Spleen (tissue), 11 donors: ENCODE measurements around the gene USP7. TPM values are rescaled to one million over a fixed set of nuclear protein-coding genes. Genes with fewer than 3 reads are reported as not detected.

Experiments
- DNase-seq: peaks from one replicate; pipeline ENCODE4 v3.0.0-alpha.2; 2020
- H3K27ac ChIP-seq, 8 donors: fragments of 200-600 bp; sonication (generic) in 7 of 8; 1 replicate in 4 of 8; 2 replicates in 4 of 8; pipeline versions ENCODE4 v1.5.0 to v1.8.0; 2016 to 2021; ENCODE audit warnings: inconsistent platforms in 4 of 8, mild to moderate bottlenecking in 4 of 8, moderate library complexity in 1 of 8
- H3K27me3 ChIP-seq, 7 donors: fragments of 200-600 bp; sonication (generic) in 6 of 7; replicated peaks in 1 of 7; 1 replicate in 4 of 7; 2 replicates in 3 of 7; pipeline versions ENCODE4 v1.5.0 to v1.8.0; 2016 to 2021; ENCODE audit warnings: inconsistent platforms in 3 of 7, mild to moderate bottlenecking in 1 of 7
- H3K36me3 ChIP-seq, 6 donors: fragments of 200-600 bp; sonication (generic) in 5 of 6; 1 replicate in 4 of 6; 2 replicates in 2 of 6; pipeline versions ENCODE4 v1.5.0 to v1.8.0; 2016 to 2021; ENCODE audit warnings: inconsistent platforms in 2 of 6
- H3K4me1 ChIP-seq, 6 donors: fragments of 200-600 bp; sonication (generic) in 5 of 6; 1 replicate in 3 of 6; 2 replicates in 3 of 6; pipeline versions ENCODE4 v1.5.0 to v1.8.0; 2016 to 2021; ENCODE audit warnings: inconsistent platforms in 3 of 6
- H3K4me3 ChIP-seq, 8 donors: fragments of 200-600 bp; sonication (generic) in 7 of 8; 1 replicate in 4 of 8; 2 replicates in 4 of 8; pipeline versions ENCODE4 v1.5.0 to v1.8.0; 2016 to 2021; ENCODE audit warnings: inconsistent platforms in 4 of 8, mild to moderate bottlenecking in 4 of 8, moderate library complexity in 2 of 8
- H3K9me3 ChIP-seq, 8 donors: fragments of 200-600 bp; sonication (generic) in 7 of 8; 1 replicate in 4 of 8; 2 replicates in 4 of 8; pipeline versions ENCODE4 v1.5.0 to v1.8.0; 2016 to 2021; ENCODE audit warnings: inconsistent platforms in 4 of 8
- POLR2A ChIP-seq, 3 donors: fragments of 450-650 bp; IDR thresholded peaks; one replicate each; pipeline ENCODE4 v1.5.1; 2017; ENCODE audit warnings: antibody characterized with exemption in 3 of 3, mild to moderate bottlenecking in 1 of 3
- POLR2AphosphoS5 ChIP-seq, 3 donors: sonication (generic); formaldehyde crosslinking; IDR thresholded peaks; one replicate each; pipeline ENCODE4 v1.5.1; 2017; ENCODE audit warnings: antibody characterized with exemption in 3 of 3
- WGBS, 5 donors: extraction: QIAGEN DNeasy Blood & Tissue Kit in 3 of 5; methylation state at CpG; one replicate each; pipeline versions ENCODE4 v1.1.5 to v1.1.7; 2013 to 2018; 5-methylcytosine and 5-hydroxymethylcytosine counted together
- intact Hi-C: fragments of 100-400 bp; cut with DNase I; formaldehyde crosslinking; loops from one replicate; pipeline ENCODE4 v1.15.0; 2023; ENCODE audit warnings: low total_unique reads
- polyA plus RNA-seq, 3 donors: library from polyadenylated mRNA; stranded (reverse); fragments of 200-250 nt; gene quantifications; one replicate each; pipeline ENCODE4 v1.2.1, GENCODE V29; 2013
- total RNA-seq, 7 donors: library from RNA; depleted of rRNA in 3 of 7; stranded (reverse); fragments of >200 nt in 3 of 7; fragmentation: NEBNext Ultra II Directional in 4 of 7; extraction: Animal tissue kit (Norgen Biotek cat#: 25700) in 4 of 7; gene quantifications; one replicate each; pipeline versions ENCODE4 v1.1.0 to v1.2.1, GENCODE V29; 2016 to 2021
- TF ChIP-seq, protein P1 (sequence below), 11 experiments: fragments of 200-600 bp in 7 of 11; fragments of 450-650 bp in 4 of 11; sonication (generic) in 4 of 11; IDR thresholded peaks in 8 of 11; conservative IDR thresholded peaks in 3 of 11; 1 replicate in 7 of 11; 2 replicates in 4 of 11; pipeline versions ENCODE4 v1.4.0 to v1.8.0; 2016 to 2021; ENCODE audit warnings: antibody characterized with exemption in 11 of 11, inconsistent platforms in 4 of 11, mild to moderate bottlenecking in 1 of 11
- donor health status: healthy with polysubstance abuse.
- donor health status: DM: no; HTN: no; CAD: no; lungs with moderate emphysema.
- donor health status: DM: no; HTN: no; CAD: no.
- donor health status: Bipolar disorder and iron deficiency.
- donor health status: healthy.
- donor health status: DM: no; HTN: no; CAD: no.
- donor health status: DM: yes; HTN: yes; CAD: no.

Gene USP7
- total and polyA plus RNA-seq, 10 donors = 26.1 to 145 (median 126) TPM

DNA sequence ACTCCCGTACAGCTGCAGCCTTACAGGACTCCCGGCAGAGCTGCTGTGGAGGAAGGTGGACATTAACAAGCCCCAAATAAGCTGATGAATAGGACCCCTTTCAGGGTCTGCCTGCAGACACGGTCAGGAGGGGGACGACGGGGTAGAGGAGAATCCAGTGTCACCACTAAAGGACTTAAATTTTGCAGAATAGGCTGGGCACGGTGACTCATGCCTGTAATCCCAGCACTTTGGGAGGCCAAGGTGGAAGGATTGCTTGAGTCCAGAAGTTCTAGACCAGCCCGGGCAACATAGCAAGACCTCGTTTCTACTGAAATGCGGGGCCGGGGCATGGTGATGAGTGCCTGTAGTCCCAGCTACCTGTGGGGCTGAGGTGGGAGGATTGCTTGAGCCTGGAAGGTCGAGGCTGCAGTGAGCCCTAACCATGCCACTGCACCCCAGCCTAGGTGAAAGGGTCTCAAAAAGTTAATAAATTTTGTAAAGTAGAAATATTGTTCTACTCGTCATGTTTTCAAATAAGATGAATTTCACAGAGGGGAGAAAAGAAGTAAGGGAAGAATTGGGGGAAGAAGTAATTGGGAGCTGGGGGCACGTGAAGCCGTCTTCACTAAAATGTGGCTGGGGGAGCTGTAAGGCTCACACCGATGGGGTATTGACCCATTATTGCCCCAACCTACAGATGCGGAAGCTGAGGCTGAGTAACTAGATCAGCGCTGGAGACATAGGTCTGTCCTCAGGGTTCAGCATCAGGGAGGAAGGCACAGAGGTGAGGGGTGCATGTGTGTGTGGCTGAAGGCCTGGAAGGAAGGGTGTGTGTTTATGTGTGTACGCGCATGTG, 76.9 kb downstream of the USP7 start:
- Histone ChIP-seq H3K27me3 (peaks cover 0 to 37% (median 0%) of the 10 kb centered on the region in 7 donors), H3K4me1 (peaks cover 0 to 39% (median 16%) of the 10 kb centered on the region in 6 donors), H3K36me3 (peaks cover 0 to 41% (median 19%) of the 10 kb centered on the region in 6 donors), H3K9me3 (no peaks in the 10 kb centered on the region), H3K27ac (no peak overlapping the region), H3K4me3 (no peak overlapping the region)
- WGBS, 5 donors = 73 to 85% (median 76%) methylated on average over 17 to 19 of the region's 19 CpGs
- DNase-seq = peak; percentile 37
- intact Hi-C loops = no loop called here
- no peak for TF ChIP-seq POLR2A (IDR thresholded peaks at IDR 0.05)
- TF ChIP-seq, protein P1, sequence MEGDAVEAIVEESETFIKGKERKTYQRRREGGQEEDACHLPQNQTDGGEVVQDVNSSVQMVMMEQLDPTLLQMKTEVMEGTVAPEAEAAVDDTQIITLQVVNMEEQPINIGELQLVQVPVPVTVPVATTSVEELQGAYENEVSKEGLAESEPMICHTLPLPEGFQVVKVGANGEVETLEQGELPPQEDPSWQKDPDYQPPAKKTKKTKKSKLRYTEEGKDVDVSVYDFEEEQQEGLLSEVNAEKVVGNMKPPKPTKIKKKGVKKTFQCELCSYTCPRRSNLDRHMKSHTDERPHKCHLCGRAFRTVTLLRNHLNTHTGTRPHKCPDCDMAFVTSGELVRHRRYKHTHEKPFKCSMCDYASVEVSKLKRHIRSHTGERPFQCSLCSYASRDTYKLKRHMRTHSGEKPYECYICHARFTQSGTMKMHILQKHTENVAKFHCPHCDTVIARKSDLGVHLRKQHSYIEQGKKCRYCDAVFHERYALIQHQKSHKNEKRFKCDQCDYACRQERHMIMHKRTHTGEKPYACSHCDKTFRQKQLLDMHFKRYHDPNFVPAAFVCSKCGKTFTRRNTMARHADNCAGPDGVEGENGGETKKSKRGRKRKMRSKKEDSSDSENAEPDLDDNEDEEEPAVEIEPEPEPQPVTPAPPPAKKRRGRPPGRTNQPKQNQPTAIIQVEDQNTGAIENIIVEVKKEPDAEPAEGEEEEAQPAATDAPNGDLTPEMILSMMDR (IDR thresholded peaks at IDR 0.05 in 8 of 11, conservative IDR thresholded peaks at IDR 0.05 in 3 of 11) = no peak
- peak in 1 of 3 donors; percentile 9 for TF ChIP-seq POLR2AphosphoS5 (IDR thresholded peaks at IDR 0.05)

DNA sequence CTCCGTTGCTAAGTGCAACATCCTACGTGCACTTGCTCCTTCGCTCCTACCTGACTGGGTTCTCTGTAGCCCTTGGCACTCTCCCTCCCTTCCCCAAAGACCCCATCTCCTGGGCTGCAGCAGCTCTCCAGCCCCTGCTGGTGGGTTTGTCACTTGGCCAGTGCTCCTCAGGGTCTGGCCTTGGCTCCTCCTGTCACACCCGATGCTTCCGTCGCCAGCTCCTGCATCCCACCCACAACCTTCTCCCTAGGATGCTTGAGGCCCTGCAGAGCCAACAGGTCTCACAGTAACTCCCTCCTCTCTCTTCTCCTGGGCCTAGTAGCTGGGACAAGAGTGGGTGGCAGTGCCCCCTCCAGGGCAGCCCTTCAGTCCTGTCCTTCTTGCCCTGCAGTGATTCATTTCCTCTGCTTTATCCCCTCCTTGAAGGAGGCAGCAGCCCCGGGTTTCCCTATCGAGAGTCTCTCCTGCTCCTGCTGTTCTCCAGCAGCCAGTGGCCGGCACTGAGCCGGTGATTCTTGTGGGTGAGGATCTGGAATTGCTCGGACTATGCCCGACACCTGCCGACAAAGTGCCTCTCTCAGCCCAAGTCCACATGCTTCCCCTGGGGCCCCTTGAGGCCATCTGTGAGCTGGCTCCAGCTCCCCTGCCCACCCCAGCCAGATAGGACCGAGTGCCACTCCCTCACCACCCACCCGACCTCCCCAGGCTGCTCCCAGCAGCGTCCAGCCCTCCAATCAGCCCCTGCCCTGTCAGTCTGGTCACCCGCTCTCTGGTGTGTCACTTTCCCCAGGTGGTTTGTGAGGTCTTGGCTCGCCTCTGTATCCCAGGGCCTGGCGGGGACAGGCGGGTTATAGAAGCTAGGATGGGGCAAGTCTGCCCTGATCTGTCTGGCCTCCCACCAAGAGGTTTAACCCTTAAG, 77.8 kb downstream of the USP7 start:
- peaks cover 0 to 30% (median 9%) of the 10 kb centered on the region in 6 donors for H3K4me1 ChIP-seq
- H3K4me3 ChIP-seq = no peak overlapping the region
- no peak overlapping the region for H3K27ac ChIP-seq
- peaks cover 0 to 32% (median 10%) of the 10 kb centered on the region in 6 donors for H3K36me3 ChIP-seq
- H3K27me3 ChIP-seq = peaks cover 0 to 39% (median 0%) of the 10 kb centered on the region in 7 donors
- no peaks in the 10 kb centered on the region for H3K9me3 ChIP-seq
- intact Hi-C loops = no loop called here
- 21 to 28% (median 22%) methylated on average over 20 of the region's 20 CpGs for WGBS, 5 donors
- TF ChIP-seq POLR2AphosphoS5 (IDR thresholded peaks at IDR 0.05) (peak in 2 of 3 donors; percentile 13 to 54), POLR2A (IDR thresholded peaks at IDR 0.05) (no peak)
- TF ChIP-seq, protein P1 (IDR thresholded peaks at IDR 0.05 in 8 of 11, conservative IDR thresholded peaks at IDR 0.05 in 3 of 11) = peak in 1 of 11 experiments; percentile 12
- DNase-seq = peak; percentile 72

DNA sequence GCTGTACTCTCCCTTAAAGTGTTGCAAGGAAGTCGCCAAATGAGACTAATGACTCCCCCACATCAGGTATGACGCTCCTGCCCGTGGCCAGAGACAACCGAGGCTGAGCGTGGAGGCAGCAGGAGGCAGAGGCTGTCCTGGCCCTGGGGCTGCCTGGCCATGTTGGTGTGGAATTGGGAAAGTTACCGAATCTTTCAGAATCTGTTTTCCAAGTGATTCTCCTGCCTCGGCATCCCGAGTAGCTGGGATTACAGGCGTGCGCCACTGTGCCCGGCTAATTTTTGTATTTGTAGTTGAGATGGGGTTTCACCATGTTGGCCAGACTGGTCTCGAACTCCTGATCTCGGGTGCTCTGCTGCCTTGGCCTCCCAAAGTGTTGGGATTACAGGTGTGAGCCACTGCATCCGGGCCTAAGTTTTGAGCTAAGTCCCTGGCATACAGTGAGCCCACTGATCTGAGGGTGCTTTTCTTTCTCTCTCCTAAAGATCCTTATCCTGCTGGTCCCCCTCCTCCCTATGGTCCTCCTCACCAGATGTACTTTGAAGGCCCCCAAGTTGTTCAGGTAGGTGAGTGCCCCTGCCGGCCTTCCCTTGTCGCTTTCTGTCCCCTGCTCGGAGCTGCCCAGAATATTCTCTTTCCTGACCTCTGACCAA, 80.9 kb downstream of the USP7 start:
- Histone ChIP-seq H3K9me3 (no peaks in the 10 kb centered on the region), H3K36me3 (peaks cover 0 to 7% (median 0%) of the 10 kb centered on the region in 6 donors), H3K27ac (no peak overlapping the region), H3K27me3 (peaks cover 0 to 39% (median 0%) of the 10 kb centered on the region in 7 donors), H3K4me1 (peaks cover 0 to 30% (median 15%) of the 10 kb centered on the region in 6 donors), H3K4me3 (no peak overlapping the region)
- TF ChIP-seq, protein P1 (IDR thresholded peaks at IDR 0.05 in 8 of 11, conservative IDR thresholded peaks at IDR 0.05 in 3 of 11) = no peak
- TF ChIP-seq POLR2A (IDR thresholded peaks at IDR 0.05) (no peak), POLR2AphosphoS5 (IDR thresholded peaks at IDR 0.05) (no peak)
- peak; percentile 52 for DNase-seq
- intact Hi-C loops = loop anchor here (5.0 kb wide), 2 partner anchors 221 to 316 kb away; no protein-coding TSS in a partner anchor
- WGBS, 5 donors = 83 to 93% (median 90%) methylated on average over 11 to 17 of the region's 17 CpGs
